ENCODE results near the gene CDPF1. TPM values are rescaled to one million over a fixed set of nuclear protein-coding genes. Genes with fewer than 3 reads are reported as not detected.
A peak's percentile ranks its signal among the peaks of the same experiment; 100 is the strongest.

Gene CDPF1
- total RNA-seq, 2 donors from 2014 or later: 8.2 to 10.7 TPM

- Mint-ChIP-seq H3K27me3 (no peaks in the 10 kb centered on the region), H3K4me1 (ENCODE audit: low read depth in 2 of 2) (peaks cover 55 to 66% of the 10 kb centered on the region in 2 donors), H3K27ac (peak overlapping the region; percentile 99), H3K36me3 (peaks cover 12% of the 10 kb centered on the region), H3K4me3 (peak overlapping the region; percentile 93), H3K9me3 (no peaks in the 10 kb centered on the region)
- DNase-seq (ENCODE audit: low spot score): no peak
- ATAC-seq: peak in 1 of 2 donors; percentile 10
Observed at GRCh38 chr22:46289244-46289891, 39.3 kb upstream of the CDPF1 start.

- DNase-seq (ENCODE audit: low spot score) (no peak), ATAC-seq (peak in 1 of 2 donors; percentile 1)
- peaks cover 60 to 68% of the 10 kb centered on the region in 2 donors for H3K4me1 Mint-ChIP-seq (ENCODE audit: low read depth in 2 of 2)
- peaks cover 17% of the 10 kb centered on the region for H3K36me3 Mint-ChIP-seq
- no peaks in the 10 kb centered on the region for H3K27me3 Mint-ChIP-seq
- H3K4me3 Mint-ChIP-seq: peak overlapping the region; percentile 93
- peak overlapping the region; percentile 99 for H3K27ac Mint-ChIP-seq
- H3K9me3 Mint-ChIP-seq: no peaks in the 10 kb centered on the region
Observed at GRCh38 chr22:46288846-46289243, 38.8 kb upstream of the CDPF1 start.

DNA sequence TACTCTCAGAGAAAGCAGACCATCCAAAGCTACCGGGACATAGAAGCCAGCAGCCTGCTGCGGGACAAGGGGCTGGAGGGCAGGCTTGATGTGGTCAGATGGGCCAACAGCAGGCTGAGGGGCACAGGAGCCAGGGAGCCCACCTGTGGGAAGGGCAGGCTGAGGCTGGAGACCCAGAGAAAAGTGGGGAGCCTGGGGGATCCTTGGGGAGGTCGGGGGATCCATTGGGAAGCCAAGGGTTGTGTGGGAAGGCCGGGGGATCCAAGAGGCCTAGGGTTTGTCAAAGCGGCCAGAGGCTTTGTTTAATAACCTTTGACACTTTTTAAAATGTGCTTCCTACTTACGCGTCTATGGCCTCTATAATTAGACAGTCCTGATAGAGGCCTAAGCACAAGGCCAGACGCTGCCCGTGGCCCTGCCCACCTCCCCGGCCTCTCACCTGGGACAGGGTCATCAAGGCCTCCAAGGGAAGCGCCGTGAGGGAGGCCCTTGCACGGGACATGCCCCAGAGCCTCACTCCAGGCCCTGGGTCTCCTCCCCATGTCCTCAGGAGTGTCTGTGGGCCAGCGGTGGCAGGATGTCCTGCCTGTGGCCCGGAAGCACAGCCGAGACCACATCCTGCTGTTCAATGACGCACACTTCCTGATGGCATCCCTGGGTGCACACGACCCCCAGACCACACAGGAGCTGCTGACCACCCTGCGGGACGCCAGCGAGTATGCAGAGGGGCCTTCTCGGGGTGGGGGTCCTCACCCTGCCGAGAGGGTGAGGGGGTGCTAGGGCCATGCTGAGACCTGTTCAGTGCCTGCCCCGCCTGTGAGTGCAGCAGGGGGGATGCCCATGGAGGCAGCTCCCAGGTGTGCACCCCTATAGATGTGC is 38.0 kb upstream of the CDPF1 start:
- H3K27ac Mint-ChIP-seq: peak overlapping the region; percentile 99
- DNase-seq (ENCODE audit: low spot score) (peak; percentile 92), ATAC-seq (peak; percentile 91 to 93)
- H3K4me1 Mint-ChIP-seq (ENCODE audit: low read depth in 2 of 2): peaks cover 55 to 62% of the 10 kb centered on the region in 2 donors
- no peaks in the 10 kb centered on the region for H3K27me3 Mint-ChIP-seq
- H3K36me3 Mint-ChIP-seq: peaks cover 18% of the 10 kb centered on the region
- H3K4me3 Mint-ChIP-seq: peak overlapping the region; percentile 93
- H3K9me3 Mint-ChIP-seq: no peaks in the 10 kb centered on the region

DNA sequence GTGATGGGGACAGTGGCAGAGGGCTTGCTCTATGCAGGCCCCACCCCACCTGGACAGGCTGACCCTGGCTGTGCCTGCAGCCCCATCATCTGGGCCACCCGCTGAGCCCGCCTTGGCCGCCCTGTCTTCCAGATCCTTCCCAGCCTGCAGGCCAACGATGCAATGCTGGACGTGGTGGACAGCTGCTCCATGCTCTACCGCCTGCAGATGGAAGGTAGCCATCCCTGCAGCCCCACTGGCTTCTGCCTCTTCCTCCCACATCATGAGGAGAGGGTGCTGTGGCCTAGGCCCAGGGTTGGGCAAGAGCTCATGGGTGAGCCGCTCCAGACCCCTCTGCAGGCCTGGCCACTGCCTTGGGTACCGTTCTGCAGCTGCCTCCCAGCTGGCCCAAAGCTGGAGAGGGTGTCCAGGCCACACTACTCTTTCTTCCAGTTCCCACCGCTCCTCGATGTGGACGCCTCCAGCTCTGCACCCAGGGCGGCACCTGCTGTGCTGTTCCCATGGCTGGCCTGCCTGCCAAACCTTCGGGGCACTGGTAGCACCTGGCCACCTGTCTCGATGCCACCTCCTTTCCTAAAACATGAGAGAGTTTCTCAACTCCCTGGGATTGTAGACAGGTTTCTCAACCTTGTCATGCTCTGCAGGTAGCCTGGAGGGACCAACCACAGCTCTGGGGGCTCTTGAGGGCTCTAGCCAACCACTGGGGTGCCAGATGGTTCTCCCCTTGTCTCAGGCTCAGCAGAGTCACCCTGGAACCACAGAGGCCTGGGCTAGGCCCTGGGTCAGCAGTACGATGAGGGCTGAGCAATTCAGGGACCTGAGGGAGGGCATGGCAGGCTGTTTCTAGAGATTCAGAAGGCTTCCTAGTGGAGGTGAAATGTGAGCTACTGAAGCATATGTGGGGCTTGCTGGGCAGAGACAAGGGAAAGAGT is 37.1 kb upstream of the CDPF1 start:
- H3K4me3 Mint-ChIP-seq: peak overlapping the region; percentile 93
- peaks cover 50 to 57% of the 10 kb centered on the region in 2 donors for H3K4me1 Mint-ChIP-seq (ENCODE audit: low read depth in 2 of 2)
- no peak for ATAC-seq
- peaks cover 14% of the 10 kb centered on the region for H3K36me3 Mint-ChIP-seq
- H3K9me3 Mint-ChIP-seq: no peaks in the 10 kb centered on the region
- H3K27ac Mint-ChIP-seq: peak overlapping the region; percentile 99
- no peak for DNase-seq (ENCODE audit: low spot score)
- H3K27me3 Mint-ChIP-seq: no peaks in the 10 kb centered on the region

- ATAC-seq (no peak), DNase-seq (ENCODE audit: low spot score) (no peak)
- peak overlapping the region; percentile 54 for H3K4me3 Mint-ChIP-seq
- no peaks in the 10 kb centered on the region for H3K9me3 Mint-ChIP-seq
- peak overlapping the region; percentile 99 for H3K27ac Mint-ChIP-seq
- no peaks in the 10 kb centered on the region for H3K27me3 Mint-ChIP-seq
- H3K36me3 Mint-ChIP-seq: peaks cover 13% of the 10 kb centered on the region
- peaks cover 59 to 64% of the 10 kb centered on the region in 2 donors for H3K4me1 Mint-ChIP-seq (ENCODE audit: low read depth in 2 of 2)
Observed at GRCh38 chr22:46286006-46286405, 35.9 kb upstream of the CDPF1 start.

GRCh38 chr22:46281866-46282678 is 32.0 kb upstream of the CDPF1 start:
- Mint-ChIP-seq H3K36me3 (peaks cover 20% of the 10 kb centered on the region), H3K27ac (peak overlapping the region; percentile 87 to 99), H3K4me3 (peak overlapping the region; percentile 81), H3K4me1 (ENCODE audit: low read depth in 2 of 2) (peaks cover 56 to 63% of the 10 kb centered on the region in 2 donors), H3K9me3 (no peaks in the 10 kb centered on the region), H3K27me3 (no peaks in the 10 kb centered on the region)
- no peak for ATAC-seq
- peak; percentile 55 for DNase-seq (ENCODE audit: low spot score)

DNA sequence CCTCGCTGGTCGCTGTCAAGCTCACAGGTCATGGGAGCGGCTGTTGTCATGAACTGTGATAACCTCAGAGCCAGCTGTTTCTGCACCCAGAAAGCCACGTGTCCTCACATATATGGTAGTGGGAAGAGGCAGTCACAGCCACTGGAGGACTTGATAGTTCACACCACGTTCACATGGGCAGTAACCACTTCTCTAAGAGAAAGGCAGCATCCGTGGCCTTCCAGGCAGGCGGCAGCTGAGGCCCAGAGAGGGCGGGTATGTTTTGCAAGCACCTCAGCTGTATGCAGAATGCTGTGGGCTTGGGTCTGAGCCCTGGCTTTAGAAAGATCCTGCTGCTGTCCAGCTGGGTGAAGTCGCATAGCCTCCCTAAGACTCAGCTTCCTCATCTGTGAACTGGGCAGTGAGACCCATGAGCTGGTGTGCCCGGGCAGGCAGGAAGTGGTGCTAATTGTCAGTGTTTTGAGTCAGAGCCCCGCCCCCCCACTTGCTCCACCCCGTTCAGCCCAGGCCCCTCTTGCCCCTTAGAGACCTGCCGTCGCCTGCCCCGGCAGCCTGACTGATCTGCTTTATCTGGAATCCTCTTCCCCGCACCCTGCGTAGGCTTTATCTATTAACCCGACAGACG is 31.0 kb upstream of the CDPF1 start:
- peak overlapping the region; percentile 87 to 99 for H3K27ac Mint-ChIP-seq
- H3K4me1 Mint-ChIP-seq (ENCODE audit: low read depth in 2 of 2): peaks cover 58 to 63% of the 10 kb centered on the region in 2 donors
- peaks cover 23% of the 10 kb centered on the region for H3K36me3 Mint-ChIP-seq
- DNase-seq (ENCODE audit: low spot score) (peak; percentile 89), ATAC-seq (peak; percentile 95 to 96)
- H3K27me3 Mint-ChIP-seq: no peaks in the 10 kb centered on the region
- H3K9me3 Mint-ChIP-seq: no peaks in the 10 kb centered on the region
- H3K4me3 Mint-ChIP-seq: peak overlapping the region; percentile 81

GRCh38 chr22:46280063-46280817 is 30.1 kb upstream of the CDPF1 start:
- Mint-ChIP-seq H3K4me3 (peak overlapping the region; percentile 81), H3K27ac (peak overlapping the region; percentile 87 to 99), H3K36me3 (peaks cover 28% of the 10 kb centered on the region), H3K9me3 (no peaks in the 10 kb centered on the region), H3K27me3 (no peaks in the 10 kb centered on the region), H3K4me1 (ENCODE audit: low read depth in 2 of 2) (peaks cover 64 to 68% of the 10 kb centered on the region in 2 donors)
- ATAC-seq: no peak
- DNase-seq (ENCODE audit: low spot score): peak; percentile 44

- H3K9me3 Mint-ChIP-seq: no peaks in the 10 kb centered on the region
- ATAC-seq: no peak
- peak overlapping the region; percentile 72 for H3K4me3 Mint-ChIP-seq
- H3K27me3 Mint-ChIP-seq: no peaks in the 10 kb centered on the region
- H3K36me3 Mint-ChIP-seq: peaks cover 25% of the 10 kb centered on the region
- peak; percentile 55 for DNase-seq (ENCODE audit: low spot score)
- no peak overlapping the region for H3K27ac Mint-ChIP-seq
- H3K4me1 Mint-ChIP-seq (ENCODE audit: low read depth in 2 of 2): peaks cover 61 to 64% of the 10 kb centered on the region in 2 donors
Observed at GRCh38 chr22:46278656-46279645, 28.9 kb upstream of the CDPF1 start.

DNA sequence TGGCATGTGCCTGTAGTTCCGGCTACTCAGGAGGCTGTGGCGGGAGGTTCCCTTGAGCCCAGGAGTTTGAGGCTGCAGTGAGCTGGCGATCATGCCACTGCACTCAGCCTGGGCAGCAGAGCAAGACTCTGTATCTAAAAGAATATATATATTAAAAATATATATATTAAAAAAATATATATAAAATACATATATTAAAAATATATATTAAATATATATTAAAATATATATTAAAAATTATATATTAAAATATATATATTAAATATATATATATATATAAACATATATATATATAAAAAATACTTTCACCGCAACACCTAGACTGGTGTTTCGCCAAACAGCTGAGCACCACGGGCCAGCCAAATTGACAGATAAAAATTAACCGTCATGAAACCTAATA is 26.5 kb upstream of the CDPF1 start:
- Mint-ChIP-seq H3K4me1 (ENCODE audit: low read depth in 2 of 2) (peaks cover 51 to 54% of the 10 kb centered on the region in 2 donors), H3K4me3 (peak overlapping the region; percentile 56), H3K36me3 (peaks cover 22% of the 10 kb centered on the region), H3K9me3 (no peaks in the 10 kb centered on the region), H3K27ac (peak overlapping the region in 1 of 2 donors; percentile 75), H3K27me3 (no peaks in the 10 kb centered on the region)
- DNase-seq (ENCODE audit: low spot score) (no peak), ATAC-seq (no peak)
